Right cardiac atrium (tissue), 5 donors: ENCODE data around the gene RPP38. TPM values are rescaled to one million over a fixed set of nuclear protein-coding genes. Genes with fewer than 3 reads are reported as not detected.
A peak's percentile ranks its signal among the peaks of the same experiment; 100 is the strongest.

ENCODE experiments used
- ATAC-seq, 2 donors: fragments of 200-7000 bp; cut with Tn5 transposase; one replicate each; pipeline versions ENCODE4 v1.8.0 to v1.9.1; 2020; ENCODE audit warnings: moderate library complexity in 2 of 2, mild to moderate bottlenecking in 1 of 2
- DNase-seq, 3 donors: peaks; one replicate each; pipeline ENCODE4 v3.0.0-alpha.2; 2020
- H3K27ac ChIP-seq: one replicate; pipeline ENCODE4 v1.5.1; 2013; ENCODE audit warnings: mild to moderate bottlenecking, low read length, control low read depth, moderate library complexity
- H3K27me3 ChIP-seq: one replicate; pipeline ENCODE4 v1.6.1; 2013; ENCODE audit not compliant: control insufficient read depth, insufficient read depth
- H3K4me1 ChIP-seq: one replicate; pipeline ENCODE4 v1.6.1; 2013; ENCODE audit warnings: low read length; ENCODE audit not compliant: control insufficient read depth, insufficient read depth
- H3K4me3 ChIP-seq: one replicate; pipeline ENCODE4 v1.5.1; 2013; ENCODE audit warnings: low read length, control low read depth
- H3K9me3 ChIP-seq: one replicate; pipeline ENCODE4 v1.6.1; 2013; ENCODE audit warnings: low read length; ENCODE audit not compliant: control insufficient read depth
- WGBS: extraction: QIAGEN DNeasy Blood & Tissue Kit; methylation state at CpG from one replicate; pipeline ENCODE4 v1.1.7; 2013; 5-methylcytosine and 5-hydroxymethylcytosine counted together
- intact Hi-C, 4 donors: fragments of 100-400 bp; cut with DNase I; formaldehyde crosslinking; loops; one replicate each; pipeline versions ENCODE4 v1.11.0 to v1.14.0; 2022 to 2023
- polyA plus RNA-seq: library from polyadenylated mRNA; stranded (reverse); fragments of 200-250 nt; gene quantifications from one replicate; pipeline ENCODE4 v1.2.3, GENCODE V29; 2013
- total RNA-seq, 4 donors: library from RNA; stranded (reverse); fragmentation: NEBNext Ultra II Directional; extraction: Animal tissue kit (Norgen Biotek cat#: 25700); gene quantifications; one replicate each; pipeline ENCODE4 v1.2.1, GENCODE V29; 2021
- donor health status: healthy with polysubstance abuse.
- donor health status: DM: no; HTN: yes; CAD: no.
- donor health status: DM: no; HTN: no; CAD: no.
- donor health status: DM: no; HTN: yes; CAD: no; lungs with severe emphysema.
- donor health status: DM: yes; HTN: yes; CAD: no.

Gene RPP38
- total and polyA plus RNA-seq, 5 donors = 8.3 to 12.7 (median 9.9) TPM

GRCh38 chr10:15075421-15075820 is 21.7 kb upstream of the RPP38 start:
- Histone ChIP-seq H3K4me3 (no peak overlapping the region), H3K27me3 (no peaks in the 10 kb centered on the region), H3K4me1 (no peaks in the 10 kb centered on the region), H3K27ac (no peak overlapping the region), H3K9me3 (no peaks in the 10 kb centered on the region)
- intact Hi-C loops = no loop called here
- no peak for DNase-seq
- ATAC-seq = no peak
- 96% methylated on average over 3 of the region's 3 CpGs for WGBS

GRCh38 chr10:15083674-15084501 is 13.3 kb upstream of the RPP38 start:
- intact Hi-C loops = no loop called here
- WGBS = 65% methylated on average over 18 of the region's 18 CpGs

GRCh38 chr10:15084502-15084922 is 12.6 kb upstream of the RPP38 start:
- peak in 2 of 3 donors; percentile 26 to 66 for DNase-seq
- intact Hi-C loops = no loop called here
- no peaks in the 10 kb centered on the region for H3K27me3 ChIP-seq
- H3K4me1 ChIP-seq = peaks cover 5% of the 10 kb centered on the region
- ATAC-seq = peak; percentile 88 to 90
- WGBS = 18% methylated on average over 7 of the region's 7 CpGs
- H3K4me3 ChIP-seq = peak overlapping the region; percentile 36
- H3K27ac ChIP-seq = peak overlapping the region; percentile 30
- no peaks in the 10 kb centered on the region for H3K9me3 ChIP-seq

More at GRCh38 chr10:15083674-15084501, 13.3 kb upstream of the RPP38 start:
- DNase-seq (no peak), ATAC-seq (peak in 1 of 2 donors; percentile 6)
- peak overlapping the region; percentile 36 for H3K4me3 ChIP-seq
- H3K4me1 ChIP-seq = peaks cover 5% of the 10 kb centered on the region
- H3K27me3 ChIP-seq = no peaks in the 10 kb centered on the region
- peak overlapping the region; percentile 30 for H3K27ac ChIP-seq
- no peaks in the 10 kb centered on the region for H3K9me3 ChIP-seq

- H3K4me1 ChIP-seq = peaks cover 4% of the 10 kb centered on the region
- DNase-seq (peak; percentile 80 to 91 (median 90)), ATAC-seq (peak; percentile 97)
- WGBS = 6% methylated on average over 63 of the region's 63 CpGs
- H3K27ac ChIP-seq = no peak within 1 kb of the TSS
- H3K27me3 ChIP-seq = no peaks in the 10 kb centered on the region
- intact Hi-C loops = no loop called here
- peak within 1 kb of the TSS; percentile 42 for H3K4me3 ChIP-seq
- no peaks in the 10 kb centered on the region for H3K9me3 ChIP-seq
Observed at GRCh38 chr10:15088428-15089261, 8.5 kb upstream of the RPP38 start, which contains the start of gene ACBD7. Gene ACBD7, minus strand, starts transcription at chr10:15088776. Its CDS starts 48 bp downstream, at chr10:15088728.

GRCh38 chr10:15091418-15091817 is 5.7 kb upstream of the RPP38 start:
- DNase-seq = no peak
- WGBS = 84% methylated on average over 5 of the region's 5 CpGs
- no peaks in the 10 kb centered on the region for H3K27me3 ChIP-seq
- no peak overlapping the region for H3K27ac ChIP-seq
- intact Hi-C loops = loop anchor here in 1 of 4 donors (10.0 kb wide), 1 partner anchor 137 kb away; the partner anchor contains the start of genes DCLRE1C and MEIG1
- ATAC-seq = no peak
- H3K4me1 ChIP-seq = no peaks in the 10 kb centered on the region
- H3K9me3 ChIP-seq = no peaks in the 10 kb centered on the region
- H3K4me3 ChIP-seq = no peak overlapping the region

GRCh38 chr10:15092855-15093408 is 4.2 kb upstream of the RPP38 start:
- H3K4me1 ChIP-seq = no peaks in the 10 kb centered on the region
- no peaks in the 10 kb centered on the region for H3K27me3 ChIP-seq
- no peak overlapping the region for H3K4me3 ChIP-seq
- DNase-seq = no peak
- intact Hi-C loops = loop anchor here in 1 of 4 donors (10.0 kb wide), 1 partner anchor 138 kb away; the partner anchor contains the start of genes DCLRE1C and MEIG1
- 87% methylated on average over 16 of the region's 16 CpGs for WGBS
- no peaks in the 10 kb centered on the region for H3K9me3 ChIP-seq
- no peak overlapping the region for H3K27ac ChIP-seq
- no peak for ATAC-seq

GRCh38 chr10:15096661-15097010 is 519 bp upstream of the RPP38 start:
- Histone ChIP-seq H3K27ac (no peak overlapping the region), H3K9me3 (no peaks in the 10 kb centered on the region), H3K27me3 (no peaks in the 10 kb centered on the region), H3K4me1 (peaks cover 4% of the 10 kb centered on the region), H3K4me3 (peak overlapping the region; percentile 83)
- 1% methylated on average over 11 of the region's 11 CpGs for WGBS
- no peak for DNase-seq
- intact Hi-C loops = loop anchor here in 1 of 4 donors (10.0 kb wide), 1 partner anchor 142 kb away; the partner anchor contains the start of genes DCLRE1C and MEIG1
- peak; percentile 5 to 25 for ATAC-seq

GRCh38 chr10:15099886-15100285 is 2.7 kb downstream of the RPP38 start:
- WGBS = 83% methylated on average over 4 of the region's 4 CpGs
- intact Hi-C loops = loop anchor here in 2 of 4 donors (10.0 kb wide), 2 partner anchors 145 to 605 kb away; partner anchors contain the start of genes DCLRE1C (in 1 of the 2) and MEIG1 (in 1 of the 2)
- ATAC-seq = no peak

GRCh38 chr10:15103513-15103912 is 6.4 kb downstream of the RPP38 start:
- Histone ChIP-seq H3K27me3 (no peaks in the 10 kb centered on the region), H3K9me3 (no peaks in the 10 kb centered on the region), H3K27ac (no peak overlapping the region), H3K4me1 (peaks cover 4% of the 10 kb centered on the region), H3K4me3 (no peak overlapping the region)
- WGBS = 86% methylated on average over 9 of the region's 9 CpGs
- intact Hi-C loops = loop anchor here in 1 of 4 donors (10.0 kb wide), 1 partner anchor 609 kb away; no protein-coding TSS in a partner anchor
- ATAC-seq (no peak), DNase-seq (no peak)

More at GRCh38 chr10:15099886-15100285, 2.7 kb downstream of the RPP38 start:
- no peaks in the 10 kb centered on the region for H3K9me3 ChIP-seq
- peaks cover 4% of the 10 kb centered on the region for H3K4me1 ChIP-seq
- no peak for DNase-seq
- H3K4me3 ChIP-seq = no peak overlapping the region
- no peaks in the 10 kb centered on the region for H3K27me3 ChIP-seq
- H3K27ac ChIP-seq = no peak overlapping the region

- Histone ChIP-seq H3K27ac (no peak overlapping the region), H3K9me3 (no peaks in the 10 kb centered on the region), H3K4me1 (no peaks in the 10 kb centered on the region), H3K27me3 (no peaks in the 10 kb centered on the region), H3K4me3 (no peak overlapping the region)
- intact Hi-C loops = loop anchor here in 1 of 4 donors (10.0 kb wide), 1 partner anchor 612 kb away; no protein-coding TSS in a partner anchor
- 56% methylated on average over 8 of the region's 8 CpGs for WGBS
- ATAC-seq = peak; percentile 87 to 91
- peak in 2 of 3 donors; percentile 63 to 83 for DNase-seq
Observed at GRCh38 chr10:15106352-15107013, 9.3 kb downstream of the RPP38 start.
